Endothelial cell of umbilical vein (primary cell): ENCODE measurements around the gene FZD10. TPM values are rescaled to one million over a fixed set of nuclear protein-coding genes. Genes with fewer than 3 reads are reported as not detected.

Experiments used
- BruUV-seq: library from RNA; stranded (reverse); fragments of 400-500 nt; replicated peaks from 2 replicates; lab custom pipeline; 2021; lab: Mats Ljungman, UMichigan
- CTCF ChIA-PET: fragments of 300-600, 350-600 bp; sonication (Branson Sonifier 250); formaldehyde crosslinking; loops from one replicate; lab custom pipeline; 2021; ENCODE audit warnings: antibody characterized with exemption, inconsistent platforms; lab: Charles Lee
- POLR2A ChIA-PET: fragments of 300-600, 350-600 bp; sonication (Branson Sonifier 250); formaldehyde crosslinking; loops from one replicate; lab custom pipeline; 2021; ENCODE audit warnings: antibody characterized with exemption, inconsistent platforms; lab: Charles Lee
- DNase-seq: peaks from one replicate; pipeline ENCODE4 v3.0.0-alpha.2; 2011; ENCODE audit warnings: low read depth, low spot score
- FAIRE-seq: peaks from 2 replicates; lab custom pipeline; 2011; peaks lifted over from hg19 to GRCh38; lab: Jason Lieb, UNC
- H2AFZ ChIP-seq: 2 replicates; pipeline ENCODE4 v1.6.0; 2012; ENCODE audit warnings: low read depth, low read length, control low read depth, inconsistent platforms
- H3K27ac ChIP-seq: 2 replicates; pipeline ENCODE4 v1.5.1; 2011; ENCODE audit warnings: low read depth, mild to moderate bottlenecking, control low read depth, low read length, moderate library complexity; ENCODE audit not compliant: insufficient read depth
- H3K27me3 ChIP-seq, 2 experiments: 2 replicates each; pipeline versions ENCODE4 v1.6.0 to v1.6.1; 2011; ENCODE audit warnings: low read length in 2 of 2, mixed read lengths in 1 of 2; ENCODE audit not compliant: control insufficient read depth in 2 of 2, insufficient read depth in 2 of 2
- H3K36me3 ChIP-seq, 2 experiments: 2 replicates in 1 of 2; 3 replicates in 1 of 2; pipeline ENCODE4 v1.5.1; 2011; ENCODE audit warnings: low read length in 2 of 2, mild to moderate bottlenecking in 1 of 2, moderate library complexity in 1 of 2; ENCODE audit not compliant: control insufficient read depth in 2 of 2, insufficient read depth in 2 of 2; ENCODE audit errors: extremely low read depth in 1 of 2
- H3K4me1 ChIP-seq: 3 replicates; pipeline ENCODE4 v1.5.1; 2011; ENCODE audit warnings: mild to moderate bottlenecking, low read length; ENCODE audit not compliant: control insufficient read depth, insufficient read depth; ENCODE audit errors: extremely low read depth
- H3K4me2 ChIP-seq: 2 replicates; pipeline ENCODE4 v1.6.1; 2011; ENCODE audit warnings: low read length, control low read depth, mixed read lengths; ENCODE audit not compliant: insufficient read depth
- H3K4me3 ChIP-seq, 3 experiments: fragments of 200-600 bp in 1 of 3; sonication (generic), shearing (Covaris generic) in 1 of 3; replicated peaks in 1 of 3; 2 replicates each; pipeline ENCODE4 v1.5.1; 2011 to 2016; ENCODE audit warnings: control low read depth in 3 of 3, low read length in 3 of 3, mild to moderate bottlenecking in 2 of 3, inconsistent platforms in 1 of 3, low read depth in 1 of 3, moderate library complexity in 1 of 3; ENCODE audit not compliant: insufficient read depth in 1 of 3
- H3K79me2 ChIP-seq: 2 replicates; pipeline ENCODE4 v1.6.0; 2012; ENCODE audit warnings: low read length, inconsistent platforms; ENCODE audit not compliant: control insufficient read depth, insufficient read depth
- H3K9ac ChIP-seq: replicated peaks from 2 replicates; pipeline ENCODE3; 2011; ENCODE audit warnings: low read length, control low read depth; ENCODE audit not compliant: insufficient read depth; ENCODE audit errors: extremely low read depth
- H3K9me1 ChIP-seq: replicated peaks from 3 replicates; pipeline ENCODE4 v1.6.0; 2011; ENCODE audit warnings: mild to moderate bottlenecking, low read length; ENCODE audit not compliant: control insufficient read depth, insufficient read depth; ENCODE audit errors: extremely low read depth
- H3K9me3 ChIP-seq: replicated peaks from 2 replicates; pipeline ENCODE4 v1.5.1; 2012; ENCODE audit warnings: low read length, inconsistent platforms; ENCODE audit not compliant: control insufficient read depth, insufficient read depth
- H4K20me1 ChIP-seq: replicated peaks from 2 replicates; pipeline ENCODE3; 2011; ENCODE audit warnings: mild to moderate bottlenecking, low read length; ENCODE audit not compliant: control insufficient read depth, insufficient read depth; ENCODE audit errors: extremely low read depth
- CTCF ChIP-seq, 2 donors: IDR thresholded peaks; 1 replicate in 1 of 2; 2 replicates in 1 of 2; pipeline ENCODE4 v1.5.1; 2011; ENCODE audit warnings: low read length in 2 of 2, mild to moderate bottlenecking in 2 of 2, moderate library complexity in 2 of 2, control low read depth in 1 of 2, inconsistent platforms in 1 of 2, low read depth in 1 of 2; ENCODE audit not compliant: insufficient read depth in 1 of 2; ENCODE audit errors: extremely low read depth in 1 of 2
- EZH2 ChIP-seq: IDR thresholded peaks from 2 replicates; pipeline ENCODE4 v1.6.1; 2012; ENCODE audit warnings: borderline replicate concordance, low read depth, mild to moderate bottlenecking, moderate library complexity, low read length, inconsistent platforms; ENCODE audit not compliant: severe bottlenecking
- FOS ChIP-seq: IDR thresholded peaks from 2 replicates; pipeline ENCODE4 v1.6.1; 2011; ENCODE audit warnings: mild to moderate bottlenecking, low read length, moderate library complexity, borderline replicate concordance; ENCODE audit not compliant: insufficient read depth
- GATA2 ChIP-seq: IDR thresholded peaks from 2 replicates; pipeline ENCODE4 v1.7.0; 2011; ENCODE audit warnings: low read depth, mild to moderate bottlenecking, moderate library complexity, mixed read lengths, low read length; ENCODE audit not compliant: insufficient read length, insufficient read depth
- JUN ChIP-seq: IDR thresholded peaks from 2 replicates; pipeline ENCODE4 v1.6.1; 2011; ENCODE audit warnings: borderline replicate concordance, low read depth; ENCODE audit not compliant: insufficient read length, insufficient read depth
- MAX ChIP-seq: IDR thresholded peaks from 2 replicates; pipeline ENCODE4 v1.6.1; 2011; ENCODE audit not compliant: insufficient read depth, insufficient read length
- MYC ChIP-seq: IDR thresholded peaks from one replicate; pipeline ENCODE4 v1.6.1; 2011; ENCODE audit warnings: mild to moderate bottlenecking, low read depth, low read length
- POLR2A ChIP-seq: IDR thresholded peaks from 2 replicates; pipeline ENCODE4 v1.6.1; 2012; ENCODE audit warnings: low read depth, mild to moderate bottlenecking, control low read depth, low read length
- POLR2AphosphoS5 ChIP-seq: IDR thresholded peaks from 2 replicates; pipeline ENCODE4 v1.6.1; 2012; ENCODE audit warnings: low read depth, mild to moderate bottlenecking, control low read depth, low read length, moderate library complexity; ENCODE audit not compliant: insufficient read depth
- dilution Hi-C: fragments of 300-500 bp; cut with MboI; formaldehyde crosslinking; loops from one replicate; pipeline ENCODE4 v1.15.0; 2019; ENCODE audit warnings: low sequenced_read_pairs; ENCODE audit not compliant: extremely low pct_ligation_motif_present
- intact Hi-C: fragments of 100-400 bp; cut with micrococcal nuclease; formaldehyde crosslinking; loops from one replicate; pipeline ENCODE4 v1.10.0; 2022
- polyA plus RNA-seq, 4 experiments: library from polyadenylated mRNA; depleted of rRNA in 3 of 4; stranded (reverse) in 3 of 4; unstranded in 1 of 4; fragments of >200 nt; gene quantifications; 2 replicates each; pipeline versions ENCODE4 v1.2.1 to v1.2.3, GENCODE V29; 2011 to 2012; ENCODE audit warnings: missing spikeins in 1 of 4
- total RNA-seq: library from RNA; stranded (reverse); gene quantifications from 2 replicates; pipeline ENCODE4 v1.2.3, GENCODE V29; 2021

FZD10 gene
- total and polyA plus RNA-seq, 2 donors (not counting 3 experiments of a cell fraction or from before 2014, with no cell fraction given) = not detected

- dilution Hi-C loops = no loop called here
Measured at GRCh38 chr12:130146176-130146931, 15.9 kb upstream of the FZD10 start.

GRCh38 chr12:130147875-130148596 lies 14.2 kb upstream of the FZD10 start:
- H2AFZ ChIP-seq = no peak overlapping the region
- TF ChIP-seq POLR2A (no peak), MYC (no peak), JUN (no peak), EZH2 (no peak), GATA2 (no peak), FOS (no peak), POLR2AphosphoS5 (no peak), CTCF (IDR thresholded peaks at IDR 0.05; ENCODE audit: extremely low read depth in 1 of 2, insufficient read depth in 1 of 2, low read depth in 1 of 2, low read length in 2 of 2) (no peak), MAX (no peak)
- H3K9me3 ChIP-seq = no peaks in the 10 kb centered on the region
- dilution Hi-C loops = no loop called here
- DNase-seq (no peak), FAIRE-seq (no peak)
- POLR2A ChIA-PET = no interaction called here
- BruUV-seq = no TSS peak
- no peaks in the 10 kb centered on the region for H3K4me1 ChIP-seq
- no peaks in the 10 kb centered on the region for H3K27me3 ChIP-seq
- H3K36me3 ChIP-seq = no peaks in the 10 kb centered on the region
- intact Hi-C loops = no loop called here
- no peaks in the 10 kb centered on the region for H4K20me1 ChIP-seq
- H3K27ac ChIP-seq = no peak overlapping the region
- H3K4me3 ChIP-seq = no peak overlapping the region
- H3K9me1 ChIP-seq = no peaks in the 10 kb centered on the region
- H3K9ac ChIP-seq = no peak overlapping the region
- no peak overlapping the region for H3K4me2 ChIP-seq
- CTCF ChIA-PET = no interaction called here
- H3K79me2 ChIP-seq = no peaks in the 10 kb centered on the region

More at GRCh38 chr12:130146176-130146931, 15.9 kb upstream of the FZD10 start:
- Histone ChIP-seq H3K4me3 (no peak overlapping the region), H3K27ac (no peak overlapping the region), H3K9ac (no peak overlapping the region), H3K27me3 (no peaks in the 10 kb centered on the region), H3K9me1 (no peaks in the 10 kb centered on the region), H3K9me3 (peaks cover 2% of the 10 kb centered on the region), H4K20me1 (no peaks in the 10 kb centered on the region), H2AFZ (no peak overlapping the region), H3K36me3 (no peaks in the 10 kb centered on the region), H3K4me1 (no peaks in the 10 kb centered on the region), H3K4me2 (no peak overlapping the region), H3K79me2 (no peaks in the 10 kb centered on the region)
- POLR2A ChIA-PET = no interaction called here
- TF ChIP-seq GATA2 = no peak
- no peak for TF ChIP-seq POLR2A
- no peak for TF ChIP-seq MAX
- no TSS peak for BruUV-seq
- CTCF ChIA-PET = no interaction called here
- intact Hi-C loops = no loop called here
- FAIRE-seq (no peak), DNase-seq (no peak)
